ENCODE data around the gene RFX7. TPM values are rescaled to one million over a fixed set of nuclear protein-coding genes. Genes with fewer than 3 reads are reported as not detected.
"Not testable (repeated sequence)": the region's sequence is repeated elsewhere in the genome, so short reads cannot be mapped to it uniquely, and the experiment has no call there.

Gene RFX7
- total RNA-seq, 6 experiments from 2014 or later, result 4.5 to 7.1 (median 5.8) TPM

GRCh38 chr15:56205061-56205876 is 38.4 kb downstream of the RFX7 start:
- H3K27me3 ChIP-seq, result no peaks in the 10 kb centered on the region
- ATAC-seq (no peak), DNase-seq (no peak)
- no peaks in the 10 kb centered on the region for H3K36me3 ChIP-seq
- no peaks in the 10 kb centered on the region for H3K9me3 ChIP-seq
- H3K27ac ChIP-seq, result no peak overlapping the region
- H3K4me3 ChIP-seq, result no peak overlapping the region
- TF ChIP-seq POLR2A (IDR thresholded peaks at IDR 0.05) (no peak), CTCF (IDR thresholded peaks at IDR 0.05) (no peak)
- intact Hi-C loops (cut with DNase I), result no loop called here
- no peaks in the 10 kb centered on the region for H3K4me1 ChIP-seq

- H3K4me1 ChIP-seq; H3K4me3 ChIP-seq; DNase-seq; H3K27ac ChIP-seq; H3K36me3 ChIP-seq; ATAC-seq; intact Hi-C loops (cut with DNase I); H3K27me3 ChIP-seq; H3K9me3 ChIP-seq: not testable (repeated sequence)
- WGBS (ENCODE audit: insufficient coverage, low coverage, low lambda C conversion rate, missing lambda C conversion rate), result 87% methylated on average over 3 of the region's 4 CpGs
Observed at GRCh38 chr15:56203312-56203922, 40.3 kb downstream of the RFX7 start.

GRCh38 chr15:56202701-56203100 is 41.0 kb downstream of the RFX7 start:
- 91% methylated on average over 1 of the region's 1 CpG for WGBS (ENCODE audit: insufficient coverage, low coverage, low lambda C conversion rate, missing lambda C conversion rate)
- Histone ChIP-seq H3K9me3 (no peaks in the 10 kb centered on the region), H3K4me1 (no peaks in the 10 kb centered on the region), H3K36me3 (no peaks in the 10 kb centered on the region), H3K27me3 (no peaks in the 10 kb centered on the region), H3K4me3 (no peak overlapping the region), H3K27ac (no peak overlapping the region)
- no peak for TF ChIP-seq CTCF (IDR thresholded peaks at IDR 0.05)
- no peak for TF ChIP-seq POLR2A (IDR thresholded peaks at IDR 0.05)
- ATAC-seq, result no peak
- intact Hi-C loops (cut with DNase I), result no loop called here
- DNase-seq, result no peak

- intact Hi-C loops (cut with DNase I), result no loop called here
- TF ChIP-seq POLR2A (IDR thresholded peaks at IDR 0.05) (no peak), CTCF (IDR thresholded peaks at IDR 0.05) (no peak)
- Histone ChIP-seq H3K4me3 (no peak overlapping the region), H3K9me3 (no peaks in the 10 kb centered on the region), H3K27ac (no peak overlapping the region), H3K27me3 (no peaks in the 10 kb centered on the region), H3K4me1 (no peaks in the 10 kb centered on the region), H3K36me3 (no peaks in the 10 kb centered on the region)
- 76% methylated on average over 2 of the region's 2 CpGs for WGBS (ENCODE audit: insufficient coverage, low coverage, low lambda C conversion rate, missing lambda C conversion rate)
- no peak for DNase-seq
- no peak for ATAC-seq
Observed at GRCh38 chr15:56199038-56199437, 44.6 kb downstream of the RFX7 start.

- Histone ChIP-seq H3K4me3 (no peak overlapping the region), H3K27me3 (no peaks in the 10 kb centered on the region), H3K4me1 (no peaks in the 10 kb centered on the region), H3K9me3 (no peaks in the 10 kb centered on the region), H3K36me3 (no peaks in the 10 kb centered on the region), H3K27ac (no peak overlapping the region)
- 88% methylated on average over 1 of the region's 1 CpG for WGBS (ENCODE audit: insufficient coverage, low coverage, low lambda C conversion rate, missing lambda C conversion rate)
- DNase-seq, result no peak
- intact Hi-C loops (cut with DNase I), result no loop called here
- no peak for ATAC-seq
- TF ChIP-seq POLR2A (IDR thresholded peaks at IDR 0.05), result no peak
- TF ChIP-seq CTCF (IDR thresholded peaks at IDR 0.05), result no peak
Observed at GRCh38 chr15:56194035-56194434, 49.6 kb downstream of the RFX7 start.
